Adrenal gland (tissue), 5 donors: ENCODE measurements around the gene NAPSA.

Source experiments
- POLR2A ChIP-seq, 2 donors: fragments of 450-650 bp; IDR thresholded peaks; one replicate each; pipeline ENCODE4 v1.6.1; 2017; ENCODE audit warnings: antibody characterized with exemption in 2 of 2, mild to moderate bottlenecking in 2 of 2, moderate library complexity in 1 of 2
- TF ChIP-seq, protein P1 (sequence below), 6 experiments: fragments of 450-650 bp in 4 of 6; fragments of 200-600 bp in 2 of 6; sonication (generic) in 1 of 6; IDR thresholded peaks; 1 replicate in 5 of 6; 2 replicates in 1 of 6; pipeline versions ENCODE4 v1.5.1 to v1.8.0; 2016 to 2021; ENCODE audit warnings: antibody characterized with exemption in 6 of 6, mild to moderate bottlenecking in 2 of 6, moderate library complexity in 1 of 6
- donor health status: DM: no; HTN: no; CAD: no.

DNA sequence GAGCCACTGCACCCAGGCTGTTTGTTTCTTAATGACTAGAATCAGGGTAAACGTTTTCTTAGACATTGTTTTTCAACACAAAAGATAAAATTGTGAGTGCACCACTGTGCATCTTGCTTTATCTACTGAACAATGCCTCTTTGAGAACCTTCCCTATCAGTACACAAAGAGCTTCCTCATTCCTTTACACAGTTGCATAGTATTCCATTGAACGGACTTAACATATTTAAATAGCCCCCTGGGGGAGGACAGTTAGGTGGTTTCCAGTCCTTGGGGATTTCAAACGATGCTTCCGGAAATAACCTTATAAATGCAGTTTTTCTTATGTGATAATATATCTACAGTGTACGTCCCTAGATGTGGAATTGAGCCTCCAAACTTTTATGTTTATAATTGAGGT lies 27.3 kb upstream of the NAPSA start:
- TF ChIP-seq, protein P1, sequence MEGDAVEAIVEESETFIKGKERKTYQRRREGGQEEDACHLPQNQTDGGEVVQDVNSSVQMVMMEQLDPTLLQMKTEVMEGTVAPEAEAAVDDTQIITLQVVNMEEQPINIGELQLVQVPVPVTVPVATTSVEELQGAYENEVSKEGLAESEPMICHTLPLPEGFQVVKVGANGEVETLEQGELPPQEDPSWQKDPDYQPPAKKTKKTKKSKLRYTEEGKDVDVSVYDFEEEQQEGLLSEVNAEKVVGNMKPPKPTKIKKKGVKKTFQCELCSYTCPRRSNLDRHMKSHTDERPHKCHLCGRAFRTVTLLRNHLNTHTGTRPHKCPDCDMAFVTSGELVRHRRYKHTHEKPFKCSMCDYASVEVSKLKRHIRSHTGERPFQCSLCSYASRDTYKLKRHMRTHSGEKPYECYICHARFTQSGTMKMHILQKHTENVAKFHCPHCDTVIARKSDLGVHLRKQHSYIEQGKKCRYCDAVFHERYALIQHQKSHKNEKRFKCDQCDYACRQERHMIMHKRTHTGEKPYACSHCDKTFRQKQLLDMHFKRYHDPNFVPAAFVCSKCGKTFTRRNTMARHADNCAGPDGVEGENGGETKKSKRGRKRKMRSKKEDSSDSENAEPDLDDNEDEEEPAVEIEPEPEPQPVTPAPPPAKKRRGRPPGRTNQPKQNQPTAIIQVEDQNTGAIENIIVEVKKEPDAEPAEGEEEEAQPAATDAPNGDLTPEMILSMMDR (IDR thresholded peaks at IDR 0.05): no peak
- TF ChIP-seq POLR2A (IDR thresholded peaks at IDR 0.05): no peak
